ENCODE data around the gene C20orf144.

DNA sequence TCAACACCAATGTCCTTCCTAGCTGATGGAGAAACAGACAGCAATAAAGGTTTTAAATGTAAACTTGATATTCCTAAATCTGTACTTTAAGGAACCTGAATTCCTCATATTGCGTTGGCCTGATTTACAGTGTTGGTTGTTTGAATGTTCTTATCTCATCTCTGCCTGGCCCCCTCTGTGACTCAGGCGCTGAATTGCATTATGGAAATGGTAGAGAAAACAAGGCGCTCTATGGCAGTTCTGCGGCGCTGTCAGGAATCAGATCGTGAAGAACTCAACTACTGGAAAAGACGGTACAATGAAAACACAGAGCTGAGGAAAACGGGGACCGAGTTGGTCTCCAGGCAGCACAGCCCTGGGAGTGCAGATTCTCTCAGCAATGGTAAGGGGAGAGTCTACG, 32.6 kb upstream of the C20orf144 start:
- TF ChIP-seq, protein P1, sequence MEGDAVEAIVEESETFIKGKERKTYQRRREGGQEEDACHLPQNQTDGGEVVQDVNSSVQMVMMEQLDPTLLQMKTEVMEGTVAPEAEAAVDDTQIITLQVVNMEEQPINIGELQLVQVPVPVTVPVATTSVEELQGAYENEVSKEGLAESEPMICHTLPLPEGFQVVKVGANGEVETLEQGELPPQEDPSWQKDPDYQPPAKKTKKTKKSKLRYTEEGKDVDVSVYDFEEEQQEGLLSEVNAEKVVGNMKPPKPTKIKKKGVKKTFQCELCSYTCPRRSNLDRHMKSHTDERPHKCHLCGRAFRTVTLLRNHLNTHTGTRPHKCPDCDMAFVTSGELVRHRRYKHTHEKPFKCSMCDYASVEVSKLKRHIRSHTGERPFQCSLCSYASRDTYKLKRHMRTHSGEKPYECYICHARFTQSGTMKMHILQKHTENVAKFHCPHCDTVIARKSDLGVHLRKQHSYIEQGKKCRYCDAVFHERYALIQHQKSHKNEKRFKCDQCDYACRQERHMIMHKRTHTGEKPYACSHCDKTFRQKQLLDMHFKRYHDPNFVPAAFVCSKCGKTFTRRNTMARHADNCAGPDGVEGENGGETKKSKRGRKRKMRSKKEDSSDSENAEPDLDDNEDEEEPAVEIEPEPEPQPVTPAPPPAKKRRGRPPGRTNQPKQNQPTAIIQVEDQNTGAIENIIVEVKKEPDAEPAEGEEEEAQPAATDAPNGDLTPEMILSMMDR (conservative IDR thresholded peaks at IDR 0.05 in 1 of 2, IDR thresholded peaks at IDR 0.05 in 1 of 2; ENCODE audit: extremely low read depth in 1 of 2, insufficient read depth in 1 of 2, low read depth in 1 of 2, low read length in 2 of 2), result no peak
- TF ChIP-seq EZH2 (IDR thresholded peaks at IDR 0.05; ENCODE audit: borderline replicate concordance, low read length), result no peak

Data from mammary epithelial cell (primary cell).